KMS-11 (cell line): ENCODE results near the gene TWIST2.

ENCODE experiments used
- H2AFZ ChIP-seq: fragments of 200-600 bp; sonication (generic); 2 replicates; pipeline ENCODE4 v1.6.1; 2016; ENCODE audit warnings: antibody characterized with exemption, mixed run types, low read depth
- H3K27ac ChIP-seq: fragments of 200-600 bp; sonication (generic); 2 replicates; pipeline ENCODE4 v1.6.1; 2016; ENCODE audit warnings: mild to moderate bottlenecking, mixed run types
- H3K27me3 ChIP-seq: fragments of 200-600 bp; sonication (generic); 2 replicates; pipeline ENCODE4 v1.6.1; 2017; ENCODE audit warnings: mild to moderate bottlenecking, low read depth, mixed run types, moderate library complexity; ENCODE audit not compliant: insufficient read depth
- H3K36me3 ChIP-seq: fragments of 200-600 bp; sonication (generic); 2 replicates; pipeline ENCODE4 v1.6.1; 2017; ENCODE audit warnings: mild to moderate bottlenecking, mixed run types; ENCODE audit not compliant: insufficient read depth
- H3K4me1 ChIP-seq: fragments of 200-600 bp; sonication (generic); 2 replicates; pipeline ENCODE4 v1.6.1; 2016; ENCODE audit warnings: mild to moderate bottlenecking, low read depth, mixed run types; ENCODE audit not compliant: poor library complexity, severe bottlenecking
- H3K4me2 ChIP-seq: fragments of 200-600 bp; sonication (generic); 2 replicates; pipeline ENCODE4 v1.7.0; 2016; ENCODE audit warnings: mild to moderate bottlenecking, mixed run types
- H3K4me3 ChIP-seq: fragments of 200-600 bp; sonication (generic); IDR thresholded peaks from 2 replicates; pipeline ENCODE4 v1.6.1; 2017; ENCODE audit warnings: low read depth, low read length, mixed read lengths; ENCODE audit not compliant: insufficient read depth
- H3K79me2 ChIP-seq: fragments of 200-600 bp; sonication (generic); 2 replicates; pipeline ENCODE4 v1.6.1; 2016; ENCODE audit warnings: low read depth, mixed run types; ENCODE audit not compliant: insufficient read depth
- H3K9ac ChIP-seq: fragments of 200-600 bp; sonication (generic); 2 replicates; pipeline ENCODE4 v1.6.1; 2016; ENCODE audit warnings: mild to moderate bottlenecking, mixed run types
- H4K20me1 ChIP-seq: fragments of 200-600 bp; sonication (generic); 2 replicates; pipeline ENCODE4 v1.6.1; 2016; ENCODE audit warnings: mild to moderate bottlenecking, mixed run types; ENCODE audit not compliant: insufficient read depth
- CTCF ChIP-seq: fragments of 200-600 bp; sonication (generic); conservative IDR thresholded peaks from 2 replicates; pipeline ENCODE4 v1.6.1; 2017; ENCODE audit warnings: low read depth, mild to moderate bottlenecking, antibody characterized with exemption, low read length, moderate library complexity, mixed read lengths

Gene TWIST2

GRCh38 chr2:238821391-238821790 is 26.5 kb upstream of the TWIST2 start:
- Histone ChIP-seq H2AFZ (no peak overlapping the region), H3K36me3 (no peaks in the 10 kb centered on the region), H3K79me2 (no peaks in the 10 kb centered on the region), H3K27ac (no peak overlapping the region), H3K27me3 (no peaks in the 10 kb centered on the region), H3K4me1 (no peaks in the 10 kb centered on the region), H4K20me1 (no peaks in the 10 kb centered on the region), H3K9ac (no peak overlapping the region), H3K4me2 (no peak overlapping the region), H3K4me3 (no peak overlapping the region)
- no peak for TF ChIP-seq CTCF

DNA sequence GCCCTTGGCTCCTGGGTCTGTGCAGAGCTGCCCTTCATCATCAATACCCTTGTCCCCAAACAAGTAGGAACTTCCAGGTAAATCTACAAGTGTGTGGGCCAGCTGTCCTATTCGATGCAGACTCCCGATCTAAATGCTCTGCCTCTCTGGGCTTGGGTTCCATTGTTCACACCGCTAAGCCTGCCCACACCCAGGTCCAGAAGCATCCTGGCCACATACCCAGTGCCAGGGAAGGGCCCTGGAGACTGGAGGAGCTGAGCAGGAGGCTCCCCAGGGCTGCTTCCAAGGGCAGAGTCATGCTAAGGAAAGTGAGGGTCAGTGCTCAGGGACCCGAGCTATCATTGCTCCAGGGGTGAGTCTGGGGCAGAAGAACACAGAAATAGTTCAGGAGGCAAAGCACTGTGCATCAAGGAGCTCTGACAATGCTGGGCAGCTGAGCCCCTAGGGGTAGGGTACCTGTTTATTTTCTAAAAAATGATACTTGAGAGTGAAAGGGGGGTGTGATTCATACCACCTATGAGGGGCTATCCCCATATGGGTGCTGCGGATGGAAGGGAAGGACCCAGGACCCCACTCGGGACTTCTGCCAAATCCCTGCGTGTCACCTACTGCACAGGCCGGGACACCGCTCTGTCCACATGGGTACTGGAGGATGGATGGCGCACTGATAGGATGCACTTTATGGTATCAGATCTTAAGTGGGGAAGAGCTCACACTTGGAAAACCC is 25.8 kb upstream of the TWIST2 start:
- Histone ChIP-seq H3K27me3 (no peaks in the 10 kb centered on the region), H3K9ac (no peak overlapping the region), H3K4me2 (no peak overlapping the region), H3K27ac (no peak overlapping the region), H3K4me1 (no peaks in the 10 kb centered on the region), H3K36me3 (no peaks in the 10 kb centered on the region), H3K4me3 (no peak overlapping the region), H2AFZ (no peak overlapping the region), H3K79me2 (no peaks in the 10 kb centered on the region), H4K20me1 (no peaks in the 10 kb centered on the region)
- no peak for TF ChIP-seq CTCF

GRCh38 chr2:238822955-238823354 is 24.9 kb upstream of the TWIST2 start:
- no peaks in the 10 kb centered on the region for H3K4me1 ChIP-seq
- no peak overlapping the region for H2AFZ ChIP-seq
- no peaks in the 10 kb centered on the region for H3K36me3 ChIP-seq
- H3K27ac ChIP-seq = no peak overlapping the region
- H4K20me1 ChIP-seq = no peaks in the 10 kb centered on the region
- no peaks in the 10 kb centered on the region for H3K79me2 ChIP-seq
- no peak overlapping the region for H3K9ac ChIP-seq
- no peak for TF ChIP-seq CTCF
- H3K4me2 ChIP-seq = no peak overlapping the region
- no peak overlapping the region for H3K4me3 ChIP-seq
- H3K27me3 ChIP-seq = no peaks in the 10 kb centered on the region

GRCh38 chr2:238831177-238831576 is 16.7 kb upstream of the TWIST2 start:
- Histone ChIP-seq H3K27me3 (no peaks in the 10 kb centered on the region), H3K79me2 (no peaks in the 10 kb centered on the region)

More at GRCh38 chr2:238831177-238831576, 16.7 kb upstream of the TWIST2 start:
- H3K4me2 ChIP-seq = no peak overlapping the region
- H3K4me1 ChIP-seq = no peaks in the 10 kb centered on the region
- no peaks in the 10 kb centered on the region for H3K36me3 ChIP-seq
- TF ChIP-seq CTCF = no peak
- H3K4me3 ChIP-seq = no peak overlapping the region
- H2AFZ ChIP-seq = no peak overlapping the region
- no peaks in the 10 kb centered on the region for H4K20me1 ChIP-seq
- no peak overlapping the region for H3K9ac ChIP-seq
- H3K27ac ChIP-seq = no peak overlapping the region
